OCI-LY7 (cell line): ENCODE data around the gene GAGE13.

Source experiments
- CTCF ChIP-seq: fragments of 200-600 bp; sonication (generic); conservative IDR thresholded peaks from 2 replicates; pipeline ENCODE4 v1.5.1; 2014; ENCODE audit warnings: mild to moderate bottlenecking, antibody characterized with exemption, low read length, moderate library complexity, mixed read lengths
- EZH2phosphoT487 ChIP-seq: fragments of 200-600 bp; sonication (generic); IDR thresholded peaks from 2 replicates; pipeline ENCODE4 v1.6.1; 2018; ENCODE audit warnings: low read depth, borderline replicate concordance, mild to moderate bottlenecking, mixed run types, antibody characterized with exemption, low read length, moderate library complexity, mixed read lengths

GRCh38 chrX:49284212-49284611 lies 47.2 kb upstream of the GAGE13 start:
- TF ChIP-seq CTCF (no peak), EZH2phosphoT487 (no peak)
